Occipital lobe (tissue), 2 donors: ENCODE measurements around the gene FBXO10. TPM values are rescaled to one million over a fixed set of nuclear protein-coding genes. Genes with fewer than 3 reads are reported as not detected.
"Not testable (repeated sequence)": the region's sequence is repeated elsewhere in the genome, so short reads cannot be mapped to it uniquely, and the experiment has no call there.

Experiments used
- DNase-seq: peaks from one replicate; lab custom pipeline; 2025; lab: John Stamatoyannopoulos, UW
- total RNA-seq: library from RNA; depleted of rRNA; stranded (reverse); fragments of >200 nt; gene quantifications from one replicate; pipeline ENCODE4 v1.2.3, GENCODE V29; 2014

Gene FBXO10
- total RNA-seq, 1 donor from 2014 or later: 9.2 TPM

GRCh38 chr9:37511016-37512010 is 64.9 kb downstream of the FBXO10 start:
- DNase-seq: no peak

GRCh38 chr9:37510053-37510452 is 66.1 kb downstream of the FBXO10 start:
- DNase-seq: not testable (repeated sequence)

GRCh38 chr9:37509536-37509935 is 66.6 kb downstream of the FBXO10 start:
- DNase-seq: no peak

- no peak for DNase-seq
These were observed 67.4 kb downstream of the FBXO10 start for GRCh38 chr9:37508834-37509206.

- no peak for DNase-seq
These were observed 67.9 kb downstream of the FBXO10 start for GRCh38 chr9:37508135-37508833.

- DNase-seq: no peak
These were observed 68.5 kb downstream of the FBXO10 start for GRCh38 chr9:37507566-37508134.

- DNase-seq: no peak
These were observed 71.6 kb downstream of the FBXO10 start for GRCh38 chr9:37504605-37505004.

GRCh38 chr9:37503736-37504135 is 72.4 kb downstream of the FBXO10 start:
- DNase-seq: no peak

GRCh38 chr9:37501957-37502596 is 74.1 kb downstream of the FBXO10 start:
- DNase-seq: no peak

GRCh38 chr9:37499297-37499696 is 76.9 kb downstream of the FBXO10 start:
- no peak for DNase-seq

GRCh38 chr9:37498457-37498856 is 77.7 kb downstream of the FBXO10 start:
- no peak for DNase-seq

GRCh38 chr9:37497320-37497719 is 78.9 kb downstream of the FBXO10 start:
- no peak for DNase-seq

- DNase-seq: no peak
These were observed 80.2 kb downstream of the FBXO10 start for GRCh38 chr9:37496020-37496419.

- no peak for DNase-seq
These were observed 80.6 kb downstream of the FBXO10 start for GRCh38 chr9:37495571-37495970.

GRCh38 chr9:37491939-37492338 is 84.2 kb downstream of the FBXO10 start:
- DNase-seq: no peak

- peak; percentile 19 for DNase-seq
These were observed 89.3 kb downstream of the FBXO10 start for GRCh38 chr9:37486616-37487548.

GRCh38 chr9:37486256-37486615 is 89.9 kb downstream of the FBXO10 start:
- DNase-seq: no peak

GRCh38 chr9:37485389-37486255 is 90.6 kb downstream of the FBXO10 start, which contains the start of gene POLR1E:
Gene POLR1E (plus strand): TSS chr9:37485948. CDS start chr9:37486048, 100 bp downstream.
- DNase-seq: peak; percentile 93

GRCh38 chr9:37480759-37481158 is 95.4 kb downstream of the FBXO10 start:
- no peak for DNase-seq
